ENCODE measurements around the gene ODC1. TPM values are rescaled to one million over a fixed set of nuclear protein-coding genes. Genes with fewer than 3 reads are reported as not detected.

The ODC1 gene
- total RNA-seq, 1 donor from 2014 or later = 12.1 TPM

DNA sequence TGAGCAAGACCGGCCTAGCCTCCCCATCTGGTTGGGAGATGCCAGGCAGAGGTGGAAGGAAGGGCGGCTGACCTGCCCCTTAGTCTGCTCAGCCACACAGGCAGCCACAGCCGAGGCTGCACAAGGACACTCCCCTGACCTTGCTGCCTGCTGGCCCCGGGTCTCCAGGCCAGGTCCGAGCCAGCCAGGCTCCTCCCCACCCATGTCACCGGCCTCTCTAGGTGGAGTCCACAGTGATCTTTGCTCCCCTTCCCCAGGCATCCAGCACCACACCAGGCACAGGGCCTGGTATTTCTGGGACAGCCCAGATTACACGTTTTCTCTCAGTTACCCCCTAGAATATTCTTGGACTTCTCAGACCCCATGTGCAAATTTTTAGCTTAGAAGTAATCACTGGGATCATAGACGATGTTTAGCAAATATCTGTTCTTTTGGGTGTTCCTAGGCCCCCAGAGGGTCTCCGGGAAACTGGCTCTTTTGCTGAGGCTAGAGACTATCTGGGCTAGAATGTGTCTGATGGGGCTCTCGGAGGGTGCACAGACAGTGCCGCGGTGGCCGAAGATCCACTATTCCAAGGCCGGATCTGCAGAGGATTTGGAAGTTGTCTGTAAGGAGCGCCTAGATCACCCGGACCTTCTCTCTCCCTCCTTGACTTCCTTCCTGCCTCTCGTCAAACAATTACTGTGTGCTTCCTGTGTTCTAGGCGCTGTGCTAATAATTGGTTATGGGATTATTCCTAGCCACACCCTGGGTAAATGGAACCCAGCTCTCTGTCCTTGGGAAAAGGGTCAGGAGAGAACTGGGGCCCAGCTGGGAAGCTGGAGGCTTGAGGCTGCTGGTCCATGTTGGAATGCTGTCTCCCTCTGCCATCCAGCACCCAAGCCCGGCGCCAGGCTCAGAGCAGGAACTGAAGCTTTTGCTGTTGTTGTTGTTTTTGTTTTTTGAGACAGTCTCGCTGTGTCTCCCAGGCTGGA lies 46.9 kb downstream of the ODC1 start:
- DNase-seq (ENCODE audit: low spot score) = no peak
- Mint-ChIP-seq H3K4me3 (ENCODE audit: unreplicated experiment) (peak overlapping the region; percentile 13), H3K27ac (ENCODE audit: unreplicated experiment) (peak overlapping the region; percentile 77), H3K36me3 (ENCODE audit: low read depth, unreplicated experiment) (peaks cover 29% of the 10 kb centered on the region), H3K27me3 (ENCODE audit: unreplicated experiment) (peaks cover 11% of the 10 kb centered on the region), H3K9me3 (ENCODE audit: unreplicated experiment) (no peaks in the 10 kb centered on the region), H3K4me1 (ENCODE audit: unreplicated experiment) (peaks cover 53% of the 10 kb centered on the region)
- TF ChIP-seq, protein P1, sequence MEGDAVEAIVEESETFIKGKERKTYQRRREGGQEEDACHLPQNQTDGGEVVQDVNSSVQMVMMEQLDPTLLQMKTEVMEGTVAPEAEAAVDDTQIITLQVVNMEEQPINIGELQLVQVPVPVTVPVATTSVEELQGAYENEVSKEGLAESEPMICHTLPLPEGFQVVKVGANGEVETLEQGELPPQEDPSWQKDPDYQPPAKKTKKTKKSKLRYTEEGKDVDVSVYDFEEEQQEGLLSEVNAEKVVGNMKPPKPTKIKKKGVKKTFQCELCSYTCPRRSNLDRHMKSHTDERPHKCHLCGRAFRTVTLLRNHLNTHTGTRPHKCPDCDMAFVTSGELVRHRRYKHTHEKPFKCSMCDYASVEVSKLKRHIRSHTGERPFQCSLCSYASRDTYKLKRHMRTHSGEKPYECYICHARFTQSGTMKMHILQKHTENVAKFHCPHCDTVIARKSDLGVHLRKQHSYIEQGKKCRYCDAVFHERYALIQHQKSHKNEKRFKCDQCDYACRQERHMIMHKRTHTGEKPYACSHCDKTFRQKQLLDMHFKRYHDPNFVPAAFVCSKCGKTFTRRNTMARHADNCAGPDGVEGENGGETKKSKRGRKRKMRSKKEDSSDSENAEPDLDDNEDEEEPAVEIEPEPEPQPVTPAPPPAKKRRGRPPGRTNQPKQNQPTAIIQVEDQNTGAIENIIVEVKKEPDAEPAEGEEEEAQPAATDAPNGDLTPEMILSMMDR (IDR thresholded peaks at IDR 0.05; ENCODE audit: unreplicated experiment) = no peak

- Mint-ChIP-seq H3K4me3 (ENCODE audit: unreplicated experiment) (no peak overlapping the region), H3K9me3 (ENCODE audit: unreplicated experiment) (no peaks in the 10 kb centered on the region), H3K4me1 (ENCODE audit: unreplicated experiment) (peaks cover 47% of the 10 kb centered on the region), H3K36me3 (ENCODE audit: low read depth, unreplicated experiment) (peaks cover 29% of the 10 kb centered on the region), H3K27me3 (ENCODE audit: unreplicated experiment) (peaks cover 11% of the 10 kb centered on the region), H3K27ac (ENCODE audit: unreplicated experiment) (peak overlapping the region; percentile 87)
- DNase-seq (ENCODE audit: low spot score) = no peak
- TF ChIP-seq, protein P1 (IDR thresholded peaks at IDR 0.05; ENCODE audit: unreplicated experiment) = no peak
Measured at GRCh38 chr2:10400568-10400977, 47.6 kb downstream of the ODC1 start.

- no peak overlapping the region for H3K4me3 Mint-ChIP-seq (ENCODE audit: unreplicated experiment)
- no peak for DNase-seq (ENCODE audit: low spot score)
- H3K27me3 Mint-ChIP-seq (ENCODE audit: unreplicated experiment) = peaks cover 14% of the 10 kb centered on the region
- H3K4me1 Mint-ChIP-seq (ENCODE audit: unreplicated experiment) = peaks cover 47% of the 10 kb centered on the region
- H3K36me3 Mint-ChIP-seq (ENCODE audit: low read depth, unreplicated experiment) = peaks cover 29% of the 10 kb centered on the region
- TF ChIP-seq, protein P1 (IDR thresholded peaks at IDR 0.05; ENCODE audit: unreplicated experiment) = no peak
- no peaks in the 10 kb centered on the region for H3K9me3 Mint-ChIP-seq (ENCODE audit: unreplicated experiment)
- H3K27ac Mint-ChIP-seq (ENCODE audit: unreplicated experiment) = no peak overlapping the region
Measured at GRCh38 chr2:10400002-10400401, 48.1 kb downstream of the ODC1 start.

GRCh38 chr2:10399358-10399757 lies 48.8 kb downstream of the ODC1 start:
- H3K36me3 Mint-ChIP-seq (ENCODE audit: low read depth, unreplicated experiment) = peaks cover 31% of the 10 kb centered on the region
- peaks cover 12% of the 10 kb centered on the region for H3K27me3 Mint-ChIP-seq (ENCODE audit: unreplicated experiment)
- H3K4me1 Mint-ChIP-seq (ENCODE audit: unreplicated experiment) = peaks cover 43% of the 10 kb centered on the region
- no peak overlapping the region for H3K4me3 Mint-ChIP-seq (ENCODE audit: unreplicated experiment)
- no peak overlapping the region for H3K27ac Mint-ChIP-seq (ENCODE audit: unreplicated experiment)
- TF ChIP-seq, protein P1 (IDR thresholded peaks at IDR 0.05; ENCODE audit: unreplicated experiment) = no peak
- no peaks in the 10 kb centered on the region for H3K9me3 Mint-ChIP-seq (ENCODE audit: unreplicated experiment)
- no peak for DNase-seq (ENCODE audit: low spot score)

- TF ChIP-seq, protein P1 (IDR thresholded peaks at IDR 0.05; ENCODE audit: unreplicated experiment) = no peak
Measured at GRCh38 chr2:10398496-10398895, 49.6 kb downstream of the ODC1 start.

More at GRCh38 chr2:10398496-10398895, 49.6 kb downstream of the ODC1 start:
- DNase-seq (ENCODE audit: low spot score) = no peak
- no peaks in the 10 kb centered on the region for H3K9me3 Mint-ChIP-seq (ENCODE audit: unreplicated experiment)
- H3K4me3 Mint-ChIP-seq (ENCODE audit: unreplicated experiment) = peak overlapping the region; percentile 71
- H3K27me3 Mint-ChIP-seq (ENCODE audit: unreplicated experiment) = peaks cover 9% of the 10 kb centered on the region
- peaks cover 32% of the 10 kb centered on the region for H3K36me3 Mint-ChIP-seq (ENCODE audit: low read depth, unreplicated experiment)
- peaks cover 40% of the 10 kb centered on the region for H3K4me1 Mint-ChIP-seq (ENCODE audit: unreplicated experiment)
- peak overlapping the region; percentile 30 for H3K27ac Mint-ChIP-seq (ENCODE audit: unreplicated experiment)

All from endothelial cell (in vitro differentiated cells).